K562 (cell line): ENCODE data around the gene PCDH1. TPM values are rescaled to one million over a fixed set of nuclear protein-coding genes. Genes with fewer than 3 reads are reported as not detected.

Source experiments
- ATAC-seq: fragments of 200-7000 bp; cut with Tn5 transposase; 3 replicates; pipeline ENCODE4 v1.9.1; 2020; ENCODE audit warnings: moderate library complexity
- BruUV-seq: library from RNA; stranded (reverse); fragments of 400-500 nt; replicated peaks from 2 replicates; lab custom pipeline; 2021; lab: Mats Ljungman, UMichigan
- CTCF ChIA-PET: fragments of 300-600 bp; formaldehyde crosslinking; extraction: SDS; loops from one replicate; lab custom pipeline; 2021; ENCODE audit warnings: low intra/inter-chr PET ratio; lab: Yijun Ruan, JAX
- POLR2A ChIA-PET: fragments of 300-600, 350-650 bp; sonication (Branson Sonifier 250); formaldehyde crosslinking; extraction: SDS; loops from one replicate; lab custom pipeline; 2021; ENCODE audit warnings: antibody characterized with exemption, inconsistent platforms; lab: Yijun Ruan, JAX
- DNase-seq, 4 experiments: peaks; one replicate each; pipeline versions ENCODE4 v3.0.0 to v3.0.0-alpha.2; 2011 to 2018; ENCODE audit warnings: low spot score in 3 of 4, mixed read lengths in 3 of 4; ENCODE audit errors: extremely low read depth in 1 of 4
- FAIRE-seq: peaks from 2 replicates; lab custom pipeline; 2011; peaks lifted over from hg19 to GRCh38; lab: Jason Lieb, UNC
- H2AFZ ChIP-seq: 2 replicates; pipeline ENCODE4 v1.6.0; 2011; ENCODE audit warnings: low read depth, low read length, control low read depth, inconsistent platforms
- H3K27ac ChIP-seq: fragments of 200-600 bp; 3 replicates; pipeline ENCODE4 v1.8.0; 2011; ENCODE audit warnings: low read depth, mild to moderate bottlenecking, control low read depth, inconsistent platforms, low read length, moderate library complexity, mixed read lengths; ENCODE audit errors: extremely low read depth
- H3K27me3 ChIP-seq, 2 experiments: fragments of 300-600 bp in 1 of 2; 2 replicates in 1 of 2; 3 replicates in 1 of 2; pipeline versions ENCODE4 v1.6.0 to v1.8.0; 2011; ENCODE audit warnings: inconsistent platforms in 2 of 2, low read length in 2 of 2, mild to moderate bottlenecking in 1 of 2, mixed read lengths in 1 of 2, moderate library complexity in 1 of 2; ENCODE audit not compliant: control insufficient read depth in 2 of 2, insufficient read depth in 2 of 2
- H3K36me3 ChIP-seq: fragments of 300-600 bp; 3 replicates; pipeline ENCODE4 v1.8.0; 2011; ENCODE audit warnings: mild to moderate bottlenecking, low read length, inconsistent platforms; ENCODE audit not compliant: control insufficient read depth, insufficient read depth
- H3K4me1 ChIP-seq, 2 experiments: fragments of 200-600 bp in 1 of 2; replicated peaks in 1 of 2; 2 replicates in 1 of 2; 3 replicates in 1 of 2; pipeline versions ENCODE4 v1.5.1 to v1.8.0; 2011; ENCODE audit warnings: inconsistent platforms in 2 of 2, low read length in 2 of 2, mild to moderate bottlenecking in 1 of 2, mixed read lengths in 1 of 2, moderate library complexity in 1 of 2; ENCODE audit not compliant: control insufficient read depth in 2 of 2, insufficient read depth in 2 of 2
- H3K4me2 ChIP-seq: 2 replicates; pipeline ENCODE4 v1.6.1; 2011; ENCODE audit warnings: low read length, control low read depth, inconsistent platforms, mixed read lengths; ENCODE audit not compliant: insufficient read depth
- H3K4me3 ChIP-seq: fragments of 200-600 bp; sonication (generic), shearing (Covaris generic); 2 replicates; pipeline ENCODE4 v1.5.1; 2016; ENCODE audit warnings: control low read depth, inconsistent platforms
- H3K79me2 ChIP-seq: fragments of 200-600 bp; 3 replicates; pipeline ENCODE4 v1.8.0; 2011; ENCODE audit warnings: low read length, inconsistent platforms; ENCODE audit not compliant: control insufficient read depth, insufficient read depth
- H3K9ac ChIP-seq, 2 experiments: 2 replicates each; pipeline versions ENCODE4 v1.6.0 to v1.6.1; 2011; ENCODE audit warnings: low read depth in 2 of 2, low read length in 2 of 2, control low read depth in 1 of 2, inconsistent platforms in 1 of 2, mild to moderate bottlenecking in 1 of 2, mixed read lengths in 1 of 2; ENCODE audit not compliant: insufficient read depth in 1 of 2
- H3K9me1 ChIP-seq: one replicate; pipeline ENCODE4 v1.6.0; 2011; ENCODE audit warnings: inconsistent platforms, mild to moderate bottlenecking, low read length, moderate library complexity; ENCODE audit not compliant: control insufficient read depth, insufficient read depth
- H3K9me3 ChIP-seq: replicated peaks from 2 replicates; pipeline ENCODE4 v1.5.1; 2011; ENCODE audit warnings: low read depth, low read length, inconsistent platforms; ENCODE audit not compliant: control insufficient read depth, insufficient read depth
- H4K20me1 ChIP-seq: replicated peaks from 2 replicates; pipeline ENCODE4 v1.6.1; 2011; ENCODE audit warnings: low read length, inconsistent platforms, mixed read lengths; ENCODE audit not compliant: control insufficient read depth, insufficient read depth
- CREB5 ChIP-seq: fragments of 250-450 bp; sonication (Bioruptor Pico); IDR thresholded peaks from 2 replicates; pipeline ENCODE4 v1.5.0; 2020; ENCODE audit warnings: mild to moderate bottlenecking
- GTF2E2 ChIP-seq: fragments of 200-800 bp; sonication (Bioruptor generic); IDR thresholded peaks from 2 replicates; pipeline ENCODE4 v1.6.1; 2016; ENCODE audit warnings: missing genetic modification characterization, missing compliant biosample characterization
- IRF1 ChIP-seq: sonication (generic); formaldehyde crosslinking; IDR thresholded peaks from 2 replicates; pipeline ENCODE4 v1.8.0; 2022; ENCODE audit warnings: missing genetic modification reagents, mild to moderate bottlenecking, borderline replicate concordance
- KDM2B ChIP-seq: fragments of 250-450 bp; sonication (Bioruptor Pico); IDR thresholded peaks from 2 replicates; pipeline ENCODE4 v1.8.0; 2021; ENCODE audit warnings: mild to moderate bottlenecking, moderate library complexity
- NR4A1 ChIP-seq, 2 experiments: fragments of 250-450 bp in 1 of 2; fragments of 450-650 bp in 1 of 2; sonication (Bioruptor Pico) in 1 of 2; IDR thresholded peaks; 2 replicates each; pipeline versions ENCODE4 v1.4.0 to v1.6.1; 2016 to 2020; ENCODE audit warnings: mild to moderate bottlenecking in 2 of 2, missing compliant biosample characterization in 1 of 2, missing genetic modification characterization in 1 of 2, moderate library complexity in 1 of 2
- PTBP1 ChIP-seq: fragments of 200-400 bp; formaldehyde crosslinking; IDR thresholded peaks from 2 replicates; pipeline ENCODE4 v1.6.1; 2017; ENCODE audit warnings: low read depth, low read length
- ZC3H4 ChIP-seq: sonication (generic); formaldehyde crosslinking; IDR thresholded peaks from 2 replicates; pipeline ENCODE4 v1.9.0; 2021; ENCODE audit warnings: missing genetic modification reagents, borderline replicate concordance
- ZNF184 ChIP-seq: sonication (generic); formaldehyde crosslinking; IDR thresholded peaks from 2 replicates; pipeline ENCODE4 v1.5.0; 2020; ENCODE audit warnings: missing genetic modification reagents
- WGBS: fragments of 100-300 bp; shearing (Covaris generic); methylation state at CpG from one replicate; pipeline ENCODE4 v1.1.6; 2016; ENCODE audit warnings: low coverage, mixed read lengths; ENCODE audit not compliant: insufficient coverage; ENCODE audit errors: missing lambda C conversion rate; 5-methylcytosine and 5-hydroxymethylcytosine counted together
- in situ Hi-C: fragments of 300-500 bp; cut with MboI; formaldehyde crosslinking; loops from 4 replicates; pipeline ENCODE4 v1.15.0; 2018; ENCODE audit warnings: inconsistent platforms, mixed read lengths
- intact Hi-C: fragments of 100-400 bp; cut with micrococcal nuclease; formaldehyde crosslinking; loops from 2 replicates; pipeline ENCODE4 v1.14.2; 2022
- polyA plus RNA-seq, 8 experiments: library from polyadenylated mRNA; depleted of rRNA in 4 of 8; stranded (reverse) in 5 of 8; unstranded in 3 of 8; fragments of >200 nt; fragmentation: Nextera tagmentation in 2 of 8; fragmentation: Illumina TruSeq in 1 of 8; extraction: Ambion mirVana in 2 of 8; extraction: Trizol in 1 of 8; gene quantifications; 2 replicates each; pipeline versions ENCODE4 v1.2.1 to v1.2.3, GENCODE V29; 2011 to 2014; ENCODE audit warnings: inconsistent platforms in 1 of 8, missing spikeins in 1 of 8
- total RNA-seq, 7 experiments: library from RNA; depleted of rRNA in 6 of 7; stranded (reverse); fragments of >200 nt in 6 of 7; fragmentation: Illumina TruSeq in 2 of 7; extraction: Trizol in 2 of 7; gene quantifications; 2 replicates each; pipeline versions ENCODE4 v1.2.1 to v1.2.3, GENCODE V29; 2011 to 2021; ENCODE audit warnings: low replicate concordance in 1 of 7

Gene PCDH1
- total and polyA plus RNA-seq, 9 of the 15 experiments (the other 6 are each of a cell fraction or from before 2014, with no cell fraction given), result 0.11 to 3.6 (median 1.9) TPM; not detected in 1

GRCh38 chr5:141910271-141910673, 32.1 kb upstream of the PCDH1 start:
- no peak for FAIRE-seq
- in situ Hi-C loops, result no loop called here
- Histone ChIP-seq H3K27me3 (no peaks in the 10 kb centered on the region), H3K4me3 (no peak overlapping the region), H4K20me1 (no peaks in the 10 kb centered on the region), H3K27ac (no peak overlapping the region), H3K9me3 (no peaks in the 10 kb centered on the region; the same call in 1 of the 2 replicates), H2AFZ (no peak overlapping the region), H3K9ac (no peak overlapping the region), H3K36me3 (no peaks in the 10 kb centered on the region), H3K4me1 (peaks cover 8 to 10% of the 10 kb centered on the region in 2 experiments; a peak in 4 of 5 replicates), H3K79me2 (no peaks in the 10 kb centered on the region), H3K9me1 (no peaks in the 10 kb centered on the region), H3K4me2 (no peak overlapping the region)
- ChIA-PET POLR2A (interaction anchor here (0.9 kb wide), 1 partner anchor 27 kb away, joined by 3 read pairs; no protein-coding TSS in a partner anchor), CTCF (no interaction called here)
- TF ChIP-seq KDM2B (CRISPR knock-in tag) (no peak), CREB5 (CRISPR knock-in tag) (no peak), IRF1 (CRISPR knock-in tag) (no peak), PTBP1 (no peak), GTF2E2 (tag) (no peak), NR4A1 (CRISPR knock-in tag; IDR thresholded peaks at IDR 0.05) (no peak), NR4A1 (tag; IDR thresholded peaks at IDR 0.05) (no peak), ZNF184 (CRISPR knock-in tag) (no peak), ZC3H4 (CRISPR knock-in tag) (no peak)
- BruUV-seq, result no TSS peak
- WGBS, result 9% methylated on average over 2 of the region's 2 CpGs
- no peak for ATAC-seq
- DNase-seq, result no peak
- intact Hi-C loops, result no loop called here
